DOHH2 (cell line): ENCODE results near the gene MYOZ2.
A peak's percentile ranks its signal among the peaks of the same experiment; 100 is the strongest.

Experiments
- H3F3A ChIP-seq: fragments of 200-600 bp; sonication (generic), shearing (Covaris generic); 2 replicates; pipeline ENCODE4 v1.6.0; 2016; ENCODE audit warnings: antibody characterized with exemption, mild to moderate bottlenecking; ENCODE audit not compliant: control insufficient read depth, insufficient read depth
- H3K27ac ChIP-seq: fragments of 200-600 bp; sonication (generic); 2 replicates; pipeline ENCODE4 v1.5.1; 2014; ENCODE audit warnings: low read depth, mild to moderate bottlenecking, low read length, moderate library complexity
- H3K27me3 ChIP-seq: fragments of 200-600 bp; sonication (generic); 2 replicates; pipeline ENCODE4 v1.6.1; 2014; ENCODE audit warnings: mild to moderate bottlenecking, low read length, mixed read lengths; ENCODE audit not compliant: control insufficient read depth
- H3K36me3 ChIP-seq: fragments of 200-600 bp; sonication (generic); 2 replicates; pipeline ENCODE4 v1.6.1; 2014; ENCODE audit warnings: mild to moderate bottlenecking, low read length, moderate library complexity, mixed read lengths; ENCODE audit not compliant: control insufficient read depth
- H3K4me1 ChIP-seq: fragments of 200-600 bp; sonication (generic); 2 replicates; pipeline ENCODE4 v1.6.1; 2014; ENCODE audit warnings: mild to moderate bottlenecking, low read length, mixed read lengths; ENCODE audit not compliant: control insufficient read depth
- H3K4me2 ChIP-seq: fragments of 200-600 bp; sonication (generic); 2 replicates; pipeline ENCODE4 v1.6.0; 2014; ENCODE audit warnings: mild to moderate bottlenecking, low read length, moderate library complexity
- H3K4me3 ChIP-seq: fragments of 200-600 bp; sonication (generic); 2 replicates; pipeline ENCODE4 v1.5.1; 2014; ENCODE audit warnings: mild to moderate bottlenecking, low read length, mixed read lengths
- H3K79me2 ChIP-seq: fragments of 200-600 bp; sonication (generic); 2 replicates; pipeline ENCODE4 v1.6.1; 2014; ENCODE audit warnings: mild to moderate bottlenecking, low read length, mixed read lengths; ENCODE audit not compliant: control insufficient read depth
- H3K9me2 ChIP-seq: fragments of 200-600 bp; sonication (generic); replicated peaks from 2 replicates; pipeline ENCODE4 v1.6.1; 2014; ENCODE audit warnings: mild to moderate bottlenecking, low read length, mixed read lengths; ENCODE audit not compliant: control insufficient read depth
- H3K9me3 ChIP-seq: fragments of 200-600 bp; sonication (generic); 2 replicates; pipeline ENCODE4 v1.6.1; 2014; ENCODE audit warnings: antibody characterized with exemption, low read length, mixed read lengths; ENCODE audit not compliant: control insufficient read depth, insufficient read depth
- H4K20me1 ChIP-seq: fragments of 200-600 bp; sonication (generic); 2 replicates; pipeline ENCODE4 v1.6.0; 2014; ENCODE audit warnings: low read depth, mild to moderate bottlenecking, antibody characterized with exemption, low read length, moderate library complexity; ENCODE audit not compliant: control insufficient read depth, insufficient read depth
- EZH2phosphoT487 ChIP-seq: fragments of 200-600 bp; sonication (generic); IDR thresholded peaks from 2 replicates; pipeline ENCODE4 v1.6.1; 2017; ENCODE audit warnings: borderline replicate concordance, mild to moderate bottlenecking, antibody characterized with exemption, low read length, moderate library complexity, mixed read lengths
- TF ChIP-seq, protein P1 (sequence below): fragments of 200-600 bp; sonication (generic); IDR thresholded peaks from one replicate; pipeline ENCODE4 v1.5.1; 2014; ENCODE audit warnings: antibody characterized with exemption, mild to moderate bottlenecking, low read depth, low read length; ENCODE audit not compliant: poor library complexity, severe bottlenecking

Gene MYOZ2

DNA sequence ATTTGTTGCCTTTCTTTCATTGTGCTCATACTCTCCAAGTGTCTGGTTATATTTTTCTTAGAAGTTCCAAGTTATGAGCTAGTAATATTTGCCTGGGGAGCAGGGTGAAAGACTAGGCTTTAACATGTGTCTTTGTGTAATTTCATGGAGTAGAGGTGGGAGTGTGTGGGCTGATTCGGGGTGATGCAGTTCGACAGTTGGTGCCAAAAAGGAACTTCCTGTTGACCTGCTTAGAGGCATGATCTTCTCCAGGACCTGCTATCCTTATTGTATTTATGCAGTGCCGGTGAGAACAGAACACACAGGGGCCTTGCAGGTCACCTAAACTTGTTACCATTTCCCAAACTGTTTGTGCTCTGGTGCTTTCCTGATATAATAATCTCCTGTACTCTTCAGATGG is 98.1 kb downstream of the MYOZ2 start:
- Histone ChIP-seq H3K9me3 (no peaks in the 10 kb centered on the region), H3K4me3 (peak overlapping the region; percentile 13; the same call in 1 of the 2 replicates), H3K27ac (peak overlapping the region; percentile 2; the same call in 1 of the 2 replicates), H3K36me3 (peaks cover 94% of the 10 kb centered on the region), H4K20me1 (peaks cover 23% of the 10 kb centered on the region), H3K27me3 (no peaks in the 10 kb centered on the region), H3K4me2 (peak overlapping the region; percentile 48), H3K4me1 (peaks cover 53% of the 10 kb centered on the region), H3K9me2 (no peaks in the 10 kb centered on the region), H3F3A (peaks cover 6% of the 10 kb centered on the region; the same call in 1 of the 2 replicates), H3K79me2 (peaks cover 100% of the 10 kb centered on the region)
- TF ChIP-seq, protein P1, sequence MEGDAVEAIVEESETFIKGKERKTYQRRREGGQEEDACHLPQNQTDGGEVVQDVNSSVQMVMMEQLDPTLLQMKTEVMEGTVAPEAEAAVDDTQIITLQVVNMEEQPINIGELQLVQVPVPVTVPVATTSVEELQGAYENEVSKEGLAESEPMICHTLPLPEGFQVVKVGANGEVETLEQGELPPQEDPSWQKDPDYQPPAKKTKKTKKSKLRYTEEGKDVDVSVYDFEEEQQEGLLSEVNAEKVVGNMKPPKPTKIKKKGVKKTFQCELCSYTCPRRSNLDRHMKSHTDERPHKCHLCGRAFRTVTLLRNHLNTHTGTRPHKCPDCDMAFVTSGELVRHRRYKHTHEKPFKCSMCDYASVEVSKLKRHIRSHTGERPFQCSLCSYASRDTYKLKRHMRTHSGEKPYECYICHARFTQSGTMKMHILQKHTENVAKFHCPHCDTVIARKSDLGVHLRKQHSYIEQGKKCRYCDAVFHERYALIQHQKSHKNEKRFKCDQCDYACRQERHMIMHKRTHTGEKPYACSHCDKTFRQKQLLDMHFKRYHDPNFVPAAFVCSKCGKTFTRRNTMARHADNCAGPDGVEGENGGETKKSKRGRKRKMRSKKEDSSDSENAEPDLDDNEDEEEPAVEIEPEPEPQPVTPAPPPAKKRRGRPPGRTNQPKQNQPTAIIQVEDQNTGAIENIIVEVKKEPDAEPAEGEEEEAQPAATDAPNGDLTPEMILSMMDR: no peak
- no peak for TF ChIP-seq EZH2phosphoT487

DNA sequence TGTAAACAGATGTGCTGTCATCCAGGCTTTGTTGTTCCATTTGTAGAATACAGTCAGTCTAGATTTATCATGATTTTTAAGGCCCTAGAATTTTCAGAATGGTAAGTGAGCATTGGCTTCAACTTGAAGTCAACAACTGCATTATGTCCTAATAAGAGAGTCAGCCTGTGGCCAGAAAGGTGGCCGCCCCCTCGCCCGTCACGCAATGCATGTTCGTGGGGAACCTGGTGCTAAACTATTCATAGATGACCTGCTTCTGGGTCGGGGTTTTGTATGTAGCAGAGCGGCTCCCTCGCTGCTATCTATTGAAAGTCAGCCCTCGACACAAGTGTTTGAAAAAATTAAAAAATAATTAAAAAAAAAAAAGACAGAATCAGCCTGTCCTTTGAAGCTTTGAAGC is 101.6 kb downstream of the MYOZ2 start:
- Histone ChIP-seq H4K20me1 (peaks cover 18% of the 10 kb centered on the region), H3K4me3 (no peak overlapping the region), H3K27ac (no peak overlapping the region), H3F3A (peaks cover 6% of the 10 kb centered on the region; the same call in 1 of the 2 replicates), H3K79me2 (peaks cover 96% of the 10 kb centered on the region), H3K4me1 (peaks cover 57% of the 10 kb centered on the region), H3K36me3 (peaks cover 92% of the 10 kb centered on the region), H3K4me2 (no peak overlapping the region), H3K9me3 (no peaks in the 10 kb centered on the region), H3K27me3 (no peaks in the 10 kb centered on the region), H3K9me2 (no peaks in the 10 kb centered on the region)
- TF ChIP-seq, protein P1: no peak
- no peak for TF ChIP-seq EZH2phosphoT487
